Stimulated activated CD4-positive, alpha-beta T cell treated with anti-CD3 and anti-CD28 coated beads, Interleukin-4, amount 100 ng/mL, for 4 hours (primary cell): ENCODE data around the gene ATP6V0B.

Experiments
- DNase-seq, 2 experiments: peaks; one replicate each; pipeline ENCODE4 v3.0.0-alpha.2; 2020

The ATP6V0B gene

GRCh38 chr1:43985984-43986595, 11.3 kb downstream of the ATP6V0B start:
- no peak for DNase-seq

GRCh38 chr1:43986712-43987111, 12.0 kb downstream of the ATP6V0B start:
- DNase-seq = no peak

- no peak for DNase-seq
Measured at GRCh38 chr1:43987159-43987902, 12.6 kb downstream of the ATP6V0B start.

GRCh38 chr1:43990271-43991199, 15.8 kb downstream of the ATP6V0B start:
- DNase-seq = no peak

- no peak for DNase-seq
Measured at GRCh38 chr1:43991200-43991475, 16.4 kb downstream of the ATP6V0B start.

GRCh38 chr1:43991476-43992231, 16.9 kb downstream of the ATP6V0B start, which contains the start of gene CCDC24:
CCDC24 (plus strand) TSS chr1:43991599; CDS start chr1:43991879, 280 bp downstream.
- DNase-seq = peak; percentile 68 to 72

GRCh38 chr1:43992232-43992995, 17.7 kb downstream of the ATP6V0B start:
- DNase-seq = no peak

- DNase-seq = no peak
Measured at GRCh38 chr1:43993206-43993914, 18.6 kb downstream of the ATP6V0B start.

- no peak for DNase-seq
Measured at GRCh38 chr1:43994071-43994470, 19.3 kb downstream of the ATP6V0B start.

GRCh38 chr1:43994794-43995790, 20.3 kb downstream of the ATP6V0B start:
- no peak for DNase-seq

- DNase-seq = no peak
Measured at GRCh38 chr1:43995984-43996732, 21.4 kb downstream of the ATP6V0B start.

- DNase-seq = no peak
Measured at GRCh38 chr1:43996733-43997115, 22.0 kb downstream of the ATP6V0B start.

GRCh38 chr1:43997295-43997999, 22.7 kb downstream of the ATP6V0B start:
- DNase-seq = no peak

GRCh38 chr1:43998000-43998378, 23.2 kb downstream of the ATP6V0B start:
- DNase-seq = no peak

- no peak for DNase-seq
Measured at GRCh38 chr1:43999455-43999854, 24.7 kb downstream of the ATP6V0B start.

GRCh38 chr1:44000122-44000665, 25.4 kb downstream of the ATP6V0B start:
- DNase-seq = no peak

- no peak for DNase-seq
Measured at GRCh38 chr1:44002165-44002564, 27.4 kb downstream of the ATP6V0B start.

GRCh38 chr1:44002606-44003157, 27.9 kb downstream of the ATP6V0B start:
- no peak for DNase-seq
